Measurements from ENCODE around the gene CCDC171. TPM values are rescaled to one million over a fixed set of nuclear protein-coding genes. Genes with fewer than 3 reads are reported as not detected.

CCDC171 gene
- total RNA-seq, 1 experiment from 2014 or later = 2.4 TPM

DNA sequence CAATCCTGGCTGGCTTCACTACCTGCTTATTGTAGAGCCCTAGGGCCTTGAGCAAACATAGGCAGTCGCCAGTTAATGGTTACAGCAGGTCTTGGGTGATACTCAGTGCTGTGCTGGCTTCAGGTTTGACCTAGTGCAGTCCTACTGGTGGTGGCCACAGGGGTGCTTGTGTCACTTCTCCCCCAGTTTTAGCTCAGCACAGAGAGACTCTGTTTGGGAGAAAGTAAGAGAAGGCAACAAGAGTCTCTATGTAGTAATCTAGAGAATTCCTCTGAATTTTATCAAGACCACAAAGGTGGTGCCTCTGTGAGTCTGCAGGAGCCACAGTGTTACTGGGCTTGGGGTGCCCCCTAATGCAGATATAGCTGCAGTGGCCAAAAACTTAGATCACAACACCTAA is 165.6 kb downstream of the CCDC171 start:
- Histone ChIP-seq H3K36me3 (ENCODE audit: low read depth) (no peaks in the 10 kb centered on the region), H4K20me1 (ENCODE audit: insufficient read depth) (no peaks in the 10 kb centered on the region), H2AFZ (no peak overlapping the region), H3K4me3 (no peak overlapping the region), H3K9me2 (ENCODE audit: insufficient read depth) (no peaks in the 10 kb centered on the region), H3K27ac (no peak overlapping the region), H3K79me2 (ENCODE audit: low read depth) (no peaks in the 10 kb centered on the region), H3F3A (ENCODE audit: insufficient read depth, low read depth) (no peaks in the 10 kb centered on the region), H3K4me1 (replicated peaks; ENCODE audit: insufficient read depth) (no peaks in the 10 kb centered on the region), H3K27me3 (ENCODE audit: insufficient read depth, low read depth) (no peaks in the 10 kb centered on the region), H3K9me3 (ENCODE audit: insufficient read depth, low read depth) (no peaks in the 10 kb centered on the region), H3K4me2 (no peak overlapping the region)
- intact Hi-C loops (cut with micrococcal nuclease; ENCODE audit: unreplicated experiment) = no loop called here
- TF ChIP-seq CTCF (conservative IDR thresholded peaks at IDR 0.05) = no peak
- TF ChIP-seq EZH2 (IDR thresholded peaks at IDR 0.05; ENCODE audit: low read depth) = no peak
- no TSS peak for BruUV-seq (replicated peaks)
- DNase-seq = no peak
- ChIA-PET CTCF (no interaction called here), POLR2A (ENCODE audit: unreplicated experiment) (no interaction called here)

DNA sequence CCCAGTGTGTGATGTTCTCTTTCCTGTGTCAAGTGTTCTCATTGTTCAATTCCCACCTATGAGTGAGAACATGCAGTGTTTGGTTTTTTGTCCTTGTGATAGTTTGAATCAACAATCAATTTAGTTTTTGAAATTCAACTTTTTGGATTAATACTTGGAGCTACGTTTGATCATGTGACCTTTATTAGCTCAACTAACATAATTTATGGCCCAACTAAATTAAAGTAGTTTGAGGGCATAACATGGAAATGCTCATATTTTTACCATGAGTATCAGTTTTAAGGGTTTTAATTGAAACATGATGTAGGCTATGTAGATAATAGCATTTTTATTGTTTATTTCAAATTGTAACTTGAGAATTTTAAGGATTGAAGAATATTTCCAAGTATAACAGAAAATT is 168.0 kb downstream of the CCDC171 start:
- intact Hi-C loops (cut with micrococcal nuclease; ENCODE audit: unreplicated experiment) = no loop called here

GRCh38 chr9:15722888-15723287 is 170.0 kb downstream of the CCDC171 start:
- intact Hi-C loops (cut with micrococcal nuclease; ENCODE audit: unreplicated experiment) = no loop called here
- no TSS peak for BruUV-seq (replicated peaks)

More for the DNA sequence above, 168.0 kb downstream of the CCDC171 start:
- Histone ChIP-seq H3K9me3 (ENCODE audit: insufficient read depth, low read depth) (no peaks in the 10 kb centered on the region), H3K9me2 (ENCODE audit: insufficient read depth) (no peaks in the 10 kb centered on the region), H3K27ac (no peak overlapping the region), H3K4me1 (replicated peaks; ENCODE audit: insufficient read depth) (no peaks in the 10 kb centered on the region), H3K4me2 (no peak overlapping the region), H4K20me1 (ENCODE audit: insufficient read depth) (no peaks in the 10 kb centered on the region), H3K4me3 (no peak overlapping the region), H3K27me3 (ENCODE audit: insufficient read depth, low read depth) (no peaks in the 10 kb centered on the region), H2AFZ (no peak overlapping the region), H3K36me3 (ENCODE audit: low read depth) (no peaks in the 10 kb centered on the region), H3F3A (ENCODE audit: insufficient read depth, low read depth) (no peaks in the 10 kb centered on the region), H3K79me2 (ENCODE audit: low read depth) (no peaks in the 10 kb centered on the region)
- no peak for TF ChIP-seq CTCF (conservative IDR thresholded peaks at IDR 0.05)
- no peak for TF ChIP-seq EZH2 (IDR thresholded peaks at IDR 0.05; ENCODE audit: low read depth)
- ChIA-PET CTCF (no interaction called here), POLR2A (ENCODE audit: unreplicated experiment) (no interaction called here)
- DNase-seq = no peak
- no TSS peak for BruUV-seq (replicated peaks)

More at GRCh38 chr9:15722888-15723287, 170.0 kb downstream of the CCDC171 start:
- ChIA-PET POLR2A (ENCODE audit: unreplicated experiment) (no interaction called here), CTCF (no interaction called here)
- no peak for DNase-seq
- H3K9me2 ChIP-seq (ENCODE audit: insufficient read depth) = no peaks in the 10 kb centered on the region
- no peaks in the 10 kb centered on the region for H4K20me1 ChIP-seq (ENCODE audit: insufficient read depth)
- H3F3A ChIP-seq (ENCODE audit: insufficient read depth, low read depth) = no peaks in the 10 kb centered on the region
- no peak for TF ChIP-seq CTCF (conservative IDR thresholded peaks at IDR 0.05)
- TF ChIP-seq EZH2 (IDR thresholded peaks at IDR 0.05; ENCODE audit: low read depth) = no peak
- no peaks in the 10 kb centered on the region for H3K36me3 ChIP-seq (ENCODE audit: low read depth)
- H3K4me2 ChIP-seq = no peak overlapping the region
- H3K9me3 ChIP-seq (ENCODE audit: insufficient read depth, low read depth) = no peaks in the 10 kb centered on the region
- no peaks in the 10 kb centered on the region for H3K27me3 ChIP-seq (ENCODE audit: insufficient read depth, low read depth)
- no peaks in the 10 kb centered on the region for H3K79me2 ChIP-seq (ENCODE audit: low read depth)
- H3K4me1 ChIP-seq (replicated peaks; ENCODE audit: insufficient read depth) = no peaks in the 10 kb centered on the region
- H2AFZ ChIP-seq = no peak overlapping the region
- no peak overlapping the region for H3K4me3 ChIP-seq
- H3K27ac ChIP-seq = no peak overlapping the region

Data from PC-9 (cell line).